ENCODE results near the gene TIMM17B.
"Not testable (repeated sequence)": the region's sequence is repeated elsewhere in the genome, so short reads cannot be mapped to it uniquely, and the experiment has no call there.

Gene TIMM17B

DNA sequence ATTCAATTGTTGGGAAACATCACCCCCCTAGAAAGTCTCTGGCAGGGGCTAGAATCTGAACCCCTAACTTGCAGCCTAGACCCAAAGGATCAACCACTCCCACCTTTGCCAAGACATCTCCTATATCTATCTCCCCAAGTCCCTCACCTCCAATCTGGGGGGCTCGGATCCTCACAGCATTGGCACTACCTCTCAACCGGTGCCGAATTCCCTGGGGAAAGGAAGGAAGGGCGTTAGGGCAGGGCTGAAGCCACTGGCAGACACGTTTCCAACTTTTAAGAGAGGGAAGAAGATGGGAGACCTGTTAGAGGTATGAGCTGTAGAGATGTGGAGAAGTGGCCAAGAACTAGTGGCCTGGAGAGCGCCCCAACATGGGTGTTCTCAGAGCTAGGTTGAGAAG lies 2.7 kb downstream of the TIMM17B start:
- no peak for DNase-seq (ENCODE audit: low read depth in 2 of 2)

DNA sequence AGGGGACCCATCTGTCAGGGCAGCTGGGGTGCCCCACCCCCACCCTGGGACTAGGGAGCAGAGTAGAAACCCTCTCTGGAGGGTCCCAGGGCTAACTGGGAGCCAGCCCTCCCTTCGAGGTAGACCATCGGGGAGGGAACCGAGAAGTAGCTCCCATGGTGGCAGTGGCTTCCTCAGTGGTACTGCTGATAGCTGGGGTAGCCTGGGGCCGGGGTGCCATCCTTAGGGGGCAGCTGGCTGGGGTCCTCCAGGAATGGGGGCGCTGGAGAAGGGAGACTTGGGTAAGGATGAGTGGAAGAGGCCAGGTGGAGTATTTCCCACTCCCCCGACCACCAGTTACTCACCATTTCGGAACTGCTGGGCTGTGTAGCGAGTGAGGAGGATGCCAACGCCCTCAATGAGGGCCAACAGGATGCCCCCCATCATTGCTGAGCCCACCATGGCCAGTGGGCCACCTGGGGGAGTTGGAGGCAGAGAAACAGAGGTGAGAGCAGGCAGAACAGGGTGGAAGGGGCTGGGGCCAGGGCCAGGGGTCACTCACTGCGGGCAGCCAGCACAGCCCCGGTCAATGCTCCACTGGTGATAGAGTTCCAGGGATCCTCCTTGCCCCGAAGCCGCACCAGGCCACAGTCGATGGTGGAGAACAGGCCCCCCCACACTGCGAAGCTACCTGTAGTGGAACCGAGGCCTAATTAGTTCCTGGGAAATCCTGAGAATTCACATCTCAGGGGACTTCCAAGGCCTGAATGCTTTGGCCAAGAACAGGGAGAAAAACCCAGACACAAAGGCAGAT lies 3.8 kb downstream of the TIMM17B start:
- DNase-seq (ENCODE audit: low read depth in 2 of 2), result no peak

DNA sequence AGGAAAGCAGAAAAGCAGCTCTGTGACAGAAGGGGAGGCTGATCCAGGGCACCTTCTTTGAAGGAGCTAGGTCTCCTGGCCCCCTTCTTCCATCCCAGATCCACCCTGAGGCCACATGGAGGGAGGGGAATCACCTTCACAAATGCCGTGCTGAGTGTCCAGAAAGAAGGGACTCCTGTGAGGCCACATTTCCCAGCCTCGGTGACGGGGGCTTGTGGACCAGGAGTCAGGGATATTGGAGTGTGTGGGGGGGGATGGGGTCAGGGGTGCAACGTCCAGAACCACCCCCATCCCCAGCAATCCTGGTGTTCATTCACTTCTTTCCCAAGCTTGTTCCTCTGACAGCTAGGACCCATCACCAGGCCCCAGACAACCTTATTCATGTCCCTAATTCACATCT lies 4.7 kb downstream of the TIMM17B start:
- no peak for DNase-seq (ENCODE audit: low read depth in 2 of 2)

DNA sequence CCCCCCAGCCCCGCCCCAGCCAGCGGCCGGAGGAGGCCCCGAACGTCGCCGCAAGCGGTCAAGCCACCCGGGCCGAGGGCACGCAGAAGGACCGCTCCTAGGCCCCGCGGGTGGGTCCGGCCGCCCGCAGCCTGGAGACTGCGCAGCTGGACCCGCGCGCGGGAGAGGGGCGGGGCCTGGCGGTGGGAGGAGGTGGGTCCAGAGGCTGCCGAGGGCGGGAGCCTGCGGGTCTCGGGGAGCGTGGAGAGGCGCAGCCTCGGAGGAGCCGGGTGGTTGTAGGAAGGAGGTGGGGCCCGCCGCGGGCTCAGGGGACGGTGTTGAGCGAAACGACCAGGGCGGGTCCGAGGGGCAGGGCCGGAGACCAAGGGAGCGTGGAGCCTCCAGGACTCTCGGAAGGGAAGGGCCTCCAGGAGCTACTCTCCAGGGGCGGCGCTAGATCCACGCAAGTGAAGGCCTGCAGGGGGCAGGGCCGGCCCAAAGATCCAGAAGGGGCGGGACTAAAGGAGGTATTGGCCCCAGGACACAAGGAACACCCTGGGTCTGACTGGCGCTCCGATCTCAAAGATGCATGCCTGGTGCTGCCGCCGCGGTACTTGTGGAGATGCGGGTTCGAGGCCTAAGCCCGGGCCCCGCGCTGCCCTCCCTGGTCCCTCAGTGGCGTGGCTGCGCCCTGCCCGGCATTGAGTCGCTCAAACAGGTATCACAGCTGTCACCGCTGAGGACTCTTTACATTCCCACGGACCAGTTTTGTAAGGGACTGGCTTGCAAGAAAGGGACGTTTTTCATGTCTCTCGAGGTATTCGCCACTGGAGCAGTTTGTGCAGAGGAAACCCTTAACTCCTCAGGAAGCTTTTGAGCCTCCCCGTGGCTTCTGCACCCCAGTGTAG lies 5.9 kb downstream of the TIMM17B start:
- peak; percentile 33 to 42 for DNase-seq (ENCODE audit: low read depth in 2 of 2)

DNA sequence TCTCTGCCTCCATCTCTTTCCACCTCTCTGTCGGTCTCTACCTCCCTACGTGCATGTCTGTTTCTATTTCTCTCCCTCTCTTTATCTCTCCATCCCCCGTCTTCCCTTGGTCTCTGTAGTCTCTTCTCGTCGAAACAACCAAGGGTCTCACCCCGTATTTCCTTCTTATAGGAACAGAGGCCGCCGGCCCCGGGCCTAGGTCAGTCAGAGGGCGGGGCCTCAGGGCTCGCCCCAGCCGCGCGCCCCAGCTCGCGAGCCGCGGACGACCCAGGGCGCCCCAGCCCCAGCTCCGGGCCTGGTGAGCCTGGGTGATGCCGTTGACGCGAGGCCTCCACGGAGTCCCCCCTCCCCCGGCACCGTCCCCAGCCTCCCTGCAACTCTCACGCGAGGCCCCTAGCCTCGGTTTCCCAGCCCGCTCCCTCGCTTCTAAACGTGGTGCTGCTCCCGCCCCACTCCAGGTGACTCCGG lies 6.6 kb downstream of the TIMM17B start:
- no peak for DNase-seq (ENCODE audit: low read depth in 2 of 2)

DNA sequence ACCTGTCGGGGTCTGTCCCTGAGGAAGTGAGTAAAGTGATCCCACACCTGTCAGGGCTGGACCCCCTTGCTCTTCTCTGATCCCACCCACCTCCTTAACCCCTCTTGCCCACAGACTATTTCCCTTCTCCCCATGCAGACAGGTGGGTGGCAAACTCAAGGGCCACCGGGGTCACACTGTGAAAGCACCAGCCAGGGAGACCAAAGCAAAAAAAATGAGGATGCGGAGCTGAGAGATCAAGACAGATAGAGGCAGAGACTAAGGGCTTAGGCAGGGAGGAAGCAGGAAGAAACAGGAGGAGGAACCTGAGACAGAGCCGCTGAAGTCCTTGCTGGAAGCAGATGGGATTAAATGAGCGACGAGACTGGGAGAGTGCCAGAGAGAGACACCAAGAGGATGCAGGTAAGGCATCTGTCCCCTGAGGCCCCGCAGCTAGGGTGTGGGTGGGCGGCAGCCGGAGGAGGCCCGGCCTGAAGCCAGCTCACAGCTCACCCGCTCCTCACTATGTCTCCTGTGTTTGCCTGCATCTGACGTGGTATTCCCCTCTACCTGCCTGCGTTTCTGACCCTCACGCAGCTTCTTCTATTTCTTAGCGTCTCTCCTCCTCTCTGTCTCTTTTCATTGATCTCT lies 7.2 kb downstream of the TIMM17B start:
- no peak for DNase-seq (ENCODE audit: low read depth in 2 of 2)

DNA sequence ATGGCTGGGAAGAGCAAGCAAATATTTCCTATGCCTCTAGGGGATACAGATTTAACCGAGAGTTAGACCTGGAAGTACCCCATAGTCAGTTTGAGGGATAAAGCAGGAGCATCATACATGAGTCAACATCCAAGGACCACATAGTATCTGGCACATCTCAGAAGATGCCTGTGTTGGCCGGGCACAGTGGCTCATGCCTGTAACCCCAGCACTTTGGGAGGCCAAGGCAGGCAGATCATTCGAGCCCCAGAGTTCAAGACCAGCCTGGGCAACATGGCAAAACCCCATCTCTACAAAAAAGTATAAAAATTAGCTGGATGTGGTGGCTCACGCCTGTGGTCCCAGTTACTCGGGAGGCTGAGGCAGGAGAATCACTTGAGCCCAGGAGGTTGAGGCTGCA lies 11.0 kb downstream of the TIMM17B start:
- DNase-seq (ENCODE audit: low read depth in 2 of 2), result not testable (repeated sequence)

DNA sequence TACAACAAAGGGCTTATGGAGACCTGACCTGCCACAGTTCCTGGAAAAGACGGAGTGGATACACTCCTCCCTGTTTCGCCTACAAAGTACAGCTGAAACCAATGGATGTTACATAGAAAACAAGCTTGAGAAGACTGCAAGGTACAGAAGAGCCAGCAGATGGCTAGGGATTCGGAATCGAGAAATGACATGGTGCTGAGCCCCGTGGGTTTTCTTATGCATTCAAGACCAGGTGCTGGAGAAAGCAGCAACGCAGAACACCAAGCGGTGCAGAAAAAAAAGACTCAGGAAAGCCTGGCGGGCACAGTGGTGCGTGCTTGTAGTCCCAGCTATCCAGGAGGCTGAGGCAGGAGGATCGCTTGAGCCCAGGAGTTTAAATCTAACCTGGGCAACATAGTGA lies 13.8 kb downstream of the TIMM17B start:
- DNase-seq (ENCODE audit: low read depth in 2 of 2), result no peak

DNA sequence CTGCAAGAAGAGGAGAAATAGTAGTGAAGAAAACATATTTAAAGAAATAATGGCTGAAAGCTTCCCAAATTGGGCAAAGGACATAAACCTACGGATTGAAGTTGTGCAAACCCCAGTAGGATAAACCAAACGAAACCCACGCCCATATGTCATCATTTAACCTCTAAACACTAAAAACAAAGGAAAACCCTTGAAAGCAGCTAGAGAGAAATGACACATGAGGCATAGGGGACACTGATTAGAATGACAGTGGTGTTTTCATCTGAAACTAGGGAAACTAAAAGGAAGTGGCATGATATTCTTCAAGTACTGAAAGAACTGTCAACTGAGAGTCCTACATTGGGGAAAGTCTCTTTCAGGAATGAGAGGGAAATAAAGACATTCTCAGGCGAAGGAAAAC lies 20.6 kb downstream of the TIMM17B start:
- DNase-seq (ENCODE audit: low read depth in 2 of 2), result not testable (repeated sequence)

DNA sequence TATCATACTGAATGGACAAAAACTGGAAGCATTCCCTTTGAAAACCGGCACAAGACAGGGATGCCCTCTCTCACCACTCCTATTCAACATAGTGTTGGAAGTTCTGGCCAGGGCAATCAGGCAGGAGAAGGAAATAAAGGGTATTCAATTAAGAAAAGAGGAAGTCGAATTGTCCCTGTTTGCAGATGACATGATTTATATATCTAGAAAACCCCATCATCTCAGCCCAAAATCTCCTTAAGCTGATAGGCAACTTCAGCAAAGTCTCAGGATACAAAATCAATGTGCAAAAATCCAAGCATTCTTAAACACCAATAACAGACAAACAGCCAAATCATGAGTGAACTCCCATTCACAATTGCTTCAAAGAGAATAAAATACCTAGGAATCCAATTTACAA lies 25.6 kb downstream of the TIMM17B start:
- DNase-seq (ENCODE audit: low read depth in 2 of 2), result not testable (repeated sequence)

DNA sequence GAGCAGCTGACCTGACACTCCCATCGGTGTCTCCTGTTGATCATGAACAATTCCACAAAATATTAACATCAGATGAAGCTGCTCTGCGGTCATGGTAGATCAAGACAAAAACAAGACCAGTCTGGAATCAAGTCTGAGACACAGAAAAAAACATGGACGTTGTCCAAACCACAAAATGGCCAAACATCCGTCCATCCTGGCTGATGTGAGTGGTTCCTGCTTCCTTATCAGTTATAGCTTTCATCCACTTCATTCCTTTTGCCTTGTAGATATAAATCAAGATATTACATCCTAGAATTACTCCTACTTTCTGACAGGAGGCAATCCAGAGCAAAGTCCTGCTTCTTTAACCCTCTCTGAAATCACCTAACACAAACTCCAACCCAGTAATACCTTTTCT lies 33.4 kb downstream of the TIMM17B start:
- no peak for DNase-seq (ENCODE audit: low read depth in 2 of 2)

DNA sequence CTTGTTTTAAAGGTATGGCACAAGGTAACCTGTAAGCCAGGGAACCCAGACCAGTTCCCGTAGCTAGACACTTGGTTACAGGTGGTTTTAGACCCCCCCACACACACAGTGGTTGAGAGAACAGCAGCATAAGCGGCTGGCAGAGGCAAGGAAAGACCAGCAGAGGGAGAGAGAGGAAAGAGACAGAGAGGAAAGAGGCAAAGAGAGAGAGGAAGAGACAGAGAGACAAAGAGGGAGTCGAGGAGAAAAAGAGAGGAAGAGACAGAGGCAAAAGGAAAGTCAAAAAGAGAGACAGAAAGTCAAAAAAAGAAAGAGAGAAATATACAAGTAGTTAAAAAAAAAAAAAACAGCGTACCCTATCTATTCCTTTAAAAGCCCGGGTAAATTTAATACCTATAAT lies 42.7 kb downstream of the TIMM17B start:
- DNase-seq (ENCODE audit: low read depth in 2 of 2), result no peak

DNA sequence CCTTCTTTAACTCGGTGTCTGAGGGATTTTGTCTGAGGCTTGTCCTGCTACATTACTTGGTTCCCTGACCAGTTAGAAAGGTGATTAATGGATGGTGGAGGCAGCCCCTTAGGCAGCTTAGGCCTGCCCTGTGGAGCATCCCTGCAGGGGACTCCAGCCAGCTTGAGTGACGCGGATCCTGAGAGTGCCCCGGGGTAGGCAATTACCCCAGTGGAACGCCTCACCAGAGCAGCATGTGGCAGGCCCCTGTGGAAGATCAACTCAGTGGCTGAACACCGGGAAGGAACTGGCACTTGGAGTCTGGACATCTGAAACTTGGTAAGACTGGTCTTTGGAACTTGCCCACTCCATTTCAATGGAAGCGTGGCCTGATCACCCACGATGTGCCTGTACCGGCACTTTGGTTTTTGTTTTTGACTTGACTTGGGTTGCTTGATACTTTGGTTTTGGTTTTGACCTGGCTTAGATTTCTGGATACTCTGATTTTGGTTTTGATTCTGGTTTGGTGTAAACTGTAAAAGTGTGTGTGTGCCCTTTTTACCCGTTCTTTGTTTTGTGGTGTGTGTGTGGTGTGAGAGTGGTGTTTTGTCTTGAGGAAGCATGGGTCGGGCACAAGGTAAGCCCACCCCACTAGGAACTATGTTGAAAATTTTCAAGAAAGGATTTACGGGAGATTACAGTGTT lies 43.3 kb downstream of the TIMM17B start:
- DNase-seq (ENCODE audit: low read depth in 2 of 2), result not testable (repeated sequence)

DNA sequence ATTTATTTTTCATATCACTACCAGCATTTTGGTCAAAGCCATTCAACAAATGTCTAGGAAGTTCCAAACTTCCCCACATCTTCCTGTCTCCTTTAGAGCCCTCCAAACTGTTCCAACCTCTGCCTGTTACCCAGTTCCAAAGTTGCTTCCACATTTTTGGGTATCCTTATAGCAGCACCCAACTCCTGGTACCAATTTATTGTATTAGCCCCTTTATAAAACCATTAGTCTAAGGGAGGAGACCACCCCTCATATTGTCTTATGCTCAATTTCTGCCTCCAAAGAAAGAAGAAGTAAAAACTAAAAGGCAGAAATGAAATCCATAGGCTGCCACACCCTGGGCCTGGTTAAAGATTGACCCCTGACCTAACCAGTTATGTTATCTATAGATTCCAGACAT lies 44.1 kb downstream of the TIMM17B start:
- DNase-seq (ENCODE audit: low read depth in 2 of 2), result not testable (repeated sequence)

DNA sequence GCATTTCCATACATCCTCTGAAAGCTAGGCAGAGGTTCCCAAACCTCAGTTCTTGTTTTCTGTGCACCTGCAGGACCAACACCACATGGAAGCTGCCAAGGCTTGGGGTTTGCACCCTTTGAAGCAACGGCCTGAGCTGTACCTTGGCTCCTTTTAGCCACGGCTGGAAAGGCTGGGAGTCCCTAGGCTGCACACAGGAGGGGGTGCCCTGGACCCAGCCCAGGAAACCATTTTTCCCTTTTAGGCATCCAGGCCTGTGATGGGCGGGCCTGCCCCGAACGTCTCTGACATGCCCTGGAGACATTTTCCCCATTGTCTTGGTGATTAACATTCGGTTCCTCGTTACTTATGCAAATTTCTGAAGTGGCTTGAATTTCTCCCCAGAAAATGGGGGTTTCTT lies 44.7 kb downstream of the TIMM17B start:
- DNase-seq (ENCODE audit: low read depth in 2 of 2), result no peak

DNA sequence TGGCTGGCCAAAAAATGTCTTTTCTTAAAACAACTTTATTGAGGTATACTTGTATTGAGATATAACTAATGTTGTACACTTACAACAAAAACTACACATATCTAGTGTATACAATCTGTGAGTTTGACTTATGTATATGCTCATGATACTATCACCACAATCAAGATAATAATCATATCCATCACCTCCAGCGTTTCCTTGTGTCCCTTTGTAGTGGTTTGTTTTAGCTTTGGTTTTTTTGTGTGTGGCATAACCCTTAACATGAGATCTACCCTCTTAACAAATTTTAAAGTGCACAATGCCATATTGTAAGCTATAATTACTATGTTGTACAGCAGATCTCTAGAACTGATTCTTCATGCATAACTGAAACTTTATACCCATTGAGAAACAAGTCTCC lies 48.7 kb downstream of the TIMM17B start:
- DNase-seq (ENCODE audit: low read depth in 2 of 2), result no peak

All from stimulated activated CD8-positive, alpha-beta memory T cell treated with anti-CD3 and anti-CD28 coated beads, Interleukin-7, amount 100 ng/mL, for 1 hour (primary cell).